Prostate gland (tissue), 2 donors: ENCODE measurements around the gene IL5. TPM values are rescaled to one million over a fixed set of nuclear protein-coding genes. Genes with fewer than 3 reads are reported as not detected.

Source experiments
- DNase-seq: peaks from one replicate; pipeline ENCODE4 v3.0.0-alpha.2; 2019; ENCODE audit warnings: low spot score
- H3K27ac ChIP-seq, 2 donors: fragments of 200-600 bp; sonication (generic); 2 replicates each; pipeline ENCODE4 v1.5.1; 2017 to 2019
- H3K27me3 ChIP-seq: fragments of 200-600 bp; sonication (generic); replicated peaks from 2 replicates; pipeline ENCODE4 v1.5.1; 2019; ENCODE audit not compliant: insufficient read depth
- H3K36me3 ChIP-seq, 2 donors: fragments of 200-600 bp; sonication (generic); 1 replicate in 1 of 2; 2 replicates in 1 of 2; pipeline versions ENCODE4 v1.5.1 to v1.8.1; 2017 to 2019
- H3K4me1 ChIP-seq: fragments of 200-600 bp; sonication (generic); replicated peaks from 2 replicates; pipeline ENCODE4 v1.5.1; 2019
- H3K4me3 ChIP-seq, 2 donors: fragments of 200-600 bp; sonication (generic); 2 replicates each; pipeline ENCODE4 v1.5.1; 2017 to 2019
- H3K9me3 ChIP-seq: fragments of 200-600 bp; sonication (generic); 2 replicates; pipeline ENCODE4 v1.5.1; 2017
- POLR2A ChIP-seq: fragments of 450-650 bp; IDR thresholded peaks from one replicate; pipeline ENCODE4 v1.6.1; 2016; ENCODE audit warnings: antibody characterized with exemption, mild to moderate bottlenecking
- POLR2AphosphoS5 ChIP-seq: sonication (generic); formaldehyde crosslinking; IDR thresholded peaks from one replicate; pipeline ENCODE4 v1.6.1; 2017; ENCODE audit warnings: antibody characterized with exemption
- WGBS: methylation state at CpG from one replicate; pipeline ENCODE4 v1.1.5; 2018; 5-methylcytosine and 5-hydroxymethylcytosine counted together
- intact Hi-C: fragments of 100-400 bp; cut with DNase I; formaldehyde crosslinking; loops from one replicate; pipeline ENCODE4 v1.14.2; 2022
- total RNA-seq, 2 donors: library from RNA; depleted of rRNA; stranded (reverse); fragments of >200 nt; gene quantifications; one replicate each; pipeline ENCODE4 v1.1.0, GENCODE V29; 2016
- TF ChIP-seq, protein P1 (sequence below), 4 experiments: fragments of 200-600 bp in 2 of 4; fragments of 450-650 bp in 2 of 4; sonication (generic) in 2 of 4; IDR thresholded peaks; 1 replicate in 3 of 4; 2 replicates in 1 of 4; pipeline ENCODE4 v1.5.1; 2016 to 2019; ENCODE audit warnings: antibody characterized with exemption in 4 of 4, mild to moderate bottlenecking in 2 of 4, moderate library complexity in 2 of 4

Gene IL5
- total RNA-seq, 2 donors from 2014 or later = not detected

DNA sequence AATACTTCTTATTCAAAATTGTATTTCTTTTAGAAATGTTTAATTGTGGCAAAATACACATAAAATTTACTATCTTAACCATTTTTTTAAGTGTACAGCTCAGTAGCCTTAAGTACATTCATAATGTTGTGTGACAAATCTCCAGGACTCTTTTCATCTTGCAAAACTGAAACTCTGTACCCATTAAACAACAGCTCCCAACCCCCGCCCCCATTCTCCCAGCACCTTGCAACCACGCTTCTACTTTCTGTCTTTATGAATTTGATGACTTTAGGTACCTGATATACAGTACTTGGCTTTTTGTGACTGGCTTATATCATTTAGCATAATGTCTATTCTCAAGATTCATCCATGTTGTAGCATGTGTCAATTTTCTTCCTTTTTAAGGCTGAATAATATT is 2.8 kb upstream of the IL5 start:
- H3K36me3 ChIP-seq = no peaks in the 10 kb centered on the region

DNA sequence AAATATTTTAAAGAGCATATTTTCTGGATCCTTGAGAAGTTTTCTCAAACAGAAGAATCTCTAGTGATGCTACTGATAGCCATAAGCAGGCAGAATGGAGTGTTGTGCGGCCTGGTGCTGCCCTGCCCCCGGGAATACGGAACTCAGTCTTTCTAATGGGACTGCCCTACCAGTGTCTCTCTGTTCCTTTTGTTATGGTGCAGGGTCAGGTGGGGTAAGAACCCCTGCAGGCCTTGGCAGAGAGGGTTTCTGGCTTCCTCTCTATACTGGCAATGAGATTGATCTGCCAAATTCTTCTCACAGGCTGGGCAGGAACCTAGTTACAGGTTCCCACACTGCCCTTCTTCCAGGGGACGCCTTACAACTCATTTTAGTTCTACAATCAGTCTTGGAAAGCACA is 2.6 kb downstream of the IL5 start:
- H3K9me3 ChIP-seq = no peaks in the 10 kb centered on the region
- intact Hi-C loops = no loop called here
- TF ChIP-seq, protein P1, sequence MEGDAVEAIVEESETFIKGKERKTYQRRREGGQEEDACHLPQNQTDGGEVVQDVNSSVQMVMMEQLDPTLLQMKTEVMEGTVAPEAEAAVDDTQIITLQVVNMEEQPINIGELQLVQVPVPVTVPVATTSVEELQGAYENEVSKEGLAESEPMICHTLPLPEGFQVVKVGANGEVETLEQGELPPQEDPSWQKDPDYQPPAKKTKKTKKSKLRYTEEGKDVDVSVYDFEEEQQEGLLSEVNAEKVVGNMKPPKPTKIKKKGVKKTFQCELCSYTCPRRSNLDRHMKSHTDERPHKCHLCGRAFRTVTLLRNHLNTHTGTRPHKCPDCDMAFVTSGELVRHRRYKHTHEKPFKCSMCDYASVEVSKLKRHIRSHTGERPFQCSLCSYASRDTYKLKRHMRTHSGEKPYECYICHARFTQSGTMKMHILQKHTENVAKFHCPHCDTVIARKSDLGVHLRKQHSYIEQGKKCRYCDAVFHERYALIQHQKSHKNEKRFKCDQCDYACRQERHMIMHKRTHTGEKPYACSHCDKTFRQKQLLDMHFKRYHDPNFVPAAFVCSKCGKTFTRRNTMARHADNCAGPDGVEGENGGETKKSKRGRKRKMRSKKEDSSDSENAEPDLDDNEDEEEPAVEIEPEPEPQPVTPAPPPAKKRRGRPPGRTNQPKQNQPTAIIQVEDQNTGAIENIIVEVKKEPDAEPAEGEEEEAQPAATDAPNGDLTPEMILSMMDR (IDR thresholded peaks at IDR 0.05) = no peak
- TF ChIP-seq POLR2AphosphoS5 (no peak), POLR2A (no peak)

More for the DNA sequence above, 2.8 kb upstream of the IL5 start:
- Histone ChIP-seq H3K9me3 (no peaks in the 10 kb centered on the region), H3K27me3 (no peaks in the 10 kb centered on the region), H3K4me1 (no peaks in the 10 kb centered on the region), H3K4me3 (no peak overlapping the region), H3K27ac (no peak overlapping the region)
- no peak for DNase-seq
- no peak for TF ChIP-seq POLR2A
- TF ChIP-seq POLR2AphosphoS5 = no peak
- TF ChIP-seq, protein P1 (IDR thresholded peaks at IDR 0.05) = no peak
- intact Hi-C loops = no loop called here
- WGBS = 93% methylated on average over 2 of the region's 2 CpGs

DNA sequence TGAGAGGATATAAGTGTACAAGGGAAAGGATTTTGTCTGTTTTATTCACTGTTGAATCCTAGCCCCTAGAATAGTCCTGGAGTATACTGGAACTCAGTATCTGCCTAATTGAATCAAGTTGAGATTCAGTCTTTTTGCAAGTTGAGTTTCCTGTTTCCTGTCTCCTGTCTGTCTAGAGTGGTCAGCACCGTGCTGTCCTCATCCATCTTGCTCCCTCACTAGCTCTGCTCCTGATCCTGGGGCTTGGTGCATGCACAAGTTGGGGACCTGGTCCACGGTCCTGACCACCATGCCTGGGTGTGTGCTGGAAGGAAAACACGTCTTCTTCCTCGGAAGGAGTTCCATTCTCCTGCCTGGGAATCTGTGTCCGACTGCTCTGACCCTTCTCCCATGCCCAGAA is 3.2 kb downstream of the IL5 start:
- no peaks in the 10 kb centered on the region for H3K36me3 ChIP-seq
- H3K4me3 ChIP-seq = no peak overlapping the region
- TF ChIP-seq, protein P1 (IDR thresholded peaks at IDR 0.05) = no peak
- no peak for TF ChIP-seq POLR2AphosphoS5
- TF ChIP-seq POLR2A = no peak
- intact Hi-C loops = no loop called here
- 85% methylated on average over 5 of the region's 5 CpGs for WGBS
- H3K27me3 ChIP-seq = no peaks in the 10 kb centered on the region
- H3K27ac ChIP-seq = no peak overlapping the region
- no peak for DNase-seq
- H3K9me3 ChIP-seq = no peaks in the 10 kb centered on the region
- no peaks in the 10 kb centered on the region for H3K4me1 ChIP-seq

More for the DNA sequence above, 2.6 kb downstream of the IL5 start:
- no peak for DNase-seq
- Histone ChIP-seq H3K4me1 (no peaks in the 10 kb centered on the region), H3K27me3 (no peaks in the 10 kb centered on the region), H3K36me3 (no peaks in the 10 kb centered on the region), H3K27ac (no peak overlapping the region), H3K4me3 (no peak overlapping the region)
- WGBS = 81% methylated on average over 4 of the region's 4 CpGs

DNA sequence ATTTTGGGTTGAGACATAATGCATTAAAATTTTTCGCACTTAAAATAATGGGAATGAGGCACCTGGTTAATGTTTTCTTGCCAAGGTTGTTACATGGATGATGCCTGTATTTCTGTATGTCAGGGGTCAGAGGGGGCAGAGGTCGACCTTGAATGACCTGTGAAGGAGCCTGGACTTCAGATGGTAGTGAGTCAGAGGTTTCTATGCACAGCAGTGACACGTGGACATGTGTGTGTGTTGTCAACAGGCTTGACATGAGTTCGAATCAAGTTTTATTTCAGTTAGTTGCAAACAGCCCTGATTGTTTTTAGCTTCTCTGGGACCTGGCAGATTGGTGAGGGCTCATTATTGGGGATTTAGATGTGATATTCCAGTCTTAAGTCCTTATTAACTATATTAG is 3.6 kb downstream of the IL5 start:
- DNase-seq = no peak
- no peaks in the 10 kb centered on the region for H3K36me3 ChIP-seq
- H3K27ac ChIP-seq = no peak overlapping the region
- H3K4me1 ChIP-seq = no peaks in the 10 kb centered on the region
- WGBS = 80% methylated on average over 4 of the region's 4 CpGs
- TF ChIP-seq, protein P1 (IDR thresholded peaks at IDR 0.05) = no peak
- TF ChIP-seq POLR2A = no peak
- TF ChIP-seq POLR2AphosphoS5 = no peak
- intact Hi-C loops = no loop called here
- H3K9me3 ChIP-seq = no peaks in the 10 kb centered on the region
- H3K27me3 ChIP-seq = no peaks in the 10 kb centered on the region
- no peak overlapping the region for H3K4me3 ChIP-seq

DNA sequence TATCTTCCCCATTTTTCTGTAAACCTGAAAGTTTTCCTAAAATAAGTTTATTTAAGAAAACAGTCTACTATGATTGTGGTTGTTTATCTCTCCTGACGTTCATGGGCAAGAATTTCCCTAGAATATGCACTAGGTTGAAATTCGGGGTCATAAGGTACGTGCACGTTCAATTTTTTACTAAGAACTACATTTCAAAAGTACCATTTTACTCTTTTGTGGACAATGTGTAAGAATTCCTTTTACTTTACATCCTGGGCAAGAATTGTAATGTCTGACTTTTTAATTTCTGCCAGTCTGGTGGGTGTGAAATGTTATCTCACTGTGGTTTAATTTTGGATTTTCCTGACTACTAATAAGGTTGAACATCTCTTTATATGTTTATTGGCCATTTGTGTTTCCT is 12.4 kb downstream of the IL5 start:
- Histone ChIP-seq H3K9me3 (no peaks in the 10 kb centered on the region), H3K27ac (no peak overlapping the region), H3K4me3 (no peak overlapping the region), H3K4me1 (no peaks in the 10 kb centered on the region), H3K36me3 (no peaks in the 10 kb centered on the region), H3K27me3 (no peaks in the 10 kb centered on the region)
- TF ChIP-seq POLR2AphosphoS5 = no peak
- TF ChIP-seq, protein P1 (IDR thresholded peaks at IDR 0.05) = no peak
- TF ChIP-seq POLR2A = no peak
- WGBS = 82% methylated on average over 4 of the region's 4 CpGs
- intact Hi-C loops = no loop called here
- no peak for DNase-seq
